VCaP (cell line): Measurements from ENCODE around the gene KHNYN.

Experiments
- H3K27ac ChIP-seq: fragments of 450-650 bp; 2 replicates; pipeline ENCODE4 v1.5.1; 2017
- CTCF ChIP-seq: fragments of 450-650 bp; conservative IDR thresholded peaks from 2 replicates; pipeline ENCODE4 v1.5.1; 2017; ENCODE audit warnings: mild to moderate bottlenecking, moderate library complexity

The KHNYN gene

GRCh38 chr14:24404814-24405213 lies 24.9 kb upstream of the KHNYN start:
- H3K27ac ChIP-seq, result no peak overlapping the region
- TF ChIP-seq CTCF, result no peak

GRCh38 chr14:24406416-24406815 lies 23.3 kb upstream of the KHNYN start:
- H3K27ac ChIP-seq, result no peak overlapping the region
- no peak for TF ChIP-seq CTCF

- TF ChIP-seq CTCF, result no peak
- H3K27ac ChIP-seq, result no peak overlapping the region
Measured at GRCh38 chr14:24407608-24408325, 22.0 kb upstream of the KHNYN start.

GRCh38 chr14:24408764-24409163 lies 21.0 kb upstream of the KHNYN start:
- TF ChIP-seq CTCF, result no peak
- H3K27ac ChIP-seq, result no peak overlapping the region

- TF ChIP-seq CTCF, result no peak
- H3K27ac ChIP-seq, result no peak overlapping the region
Measured at GRCh38 chr14:24409192-24409591, 20.6 kb upstream of the KHNYN start.

GRCh38 chr14:24409956-24410355 lies 19.8 kb upstream of the KHNYN start:
- no peak overlapping the region for H3K27ac ChIP-seq

More at GRCh38 chr14:24409956-24410355, 19.8 kb upstream of the KHNYN start:
- no peak for TF ChIP-seq CTCF
